NCI-H526 (cell line): ENCODE measurements around the gene MAP7D2.

Source experiments
- DNase-seq, 2 experiments: peaks; one replicate each; lab custom pipeline; 2025; lab: John Stamatoyannopoulos, UW

MAP7D2 gene

DNA sequence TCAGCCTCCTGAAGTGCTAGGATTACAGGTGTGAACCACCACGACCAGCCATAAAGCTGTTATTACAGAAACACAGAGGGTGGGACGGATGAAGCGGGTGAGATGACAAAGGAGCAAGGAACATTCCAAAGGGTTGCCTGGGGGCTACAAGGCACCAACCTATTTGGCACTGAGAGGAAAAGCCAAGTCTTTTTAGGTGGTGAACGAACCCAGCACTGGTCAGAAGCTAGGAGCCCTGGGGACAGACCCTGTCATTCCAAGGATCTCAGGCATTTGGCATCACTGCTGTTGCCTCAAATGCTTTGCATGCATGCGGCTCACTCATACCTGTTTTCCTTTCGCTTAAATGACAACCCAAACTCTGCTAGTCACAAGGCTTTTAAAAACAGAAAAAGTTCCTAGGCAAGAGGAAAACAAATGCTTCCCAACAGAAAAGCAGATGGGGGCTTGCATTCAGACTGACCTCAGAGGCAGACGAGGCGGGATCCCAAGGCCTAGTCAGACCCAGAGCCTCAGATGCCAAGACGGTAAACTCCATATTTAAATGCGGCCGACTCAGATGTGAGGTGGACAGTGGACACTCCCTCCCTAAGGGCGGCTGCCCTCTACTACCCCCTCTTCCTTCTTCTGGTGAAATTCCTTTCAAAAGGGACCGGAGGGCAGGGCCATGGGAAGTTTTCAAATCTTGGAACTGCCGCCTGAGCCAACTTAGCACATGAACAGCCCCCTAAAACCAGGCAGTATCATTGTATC is 4.5 kb downstream of the MAP7D2 start:
- DNase-seq: no peak

DNA sequence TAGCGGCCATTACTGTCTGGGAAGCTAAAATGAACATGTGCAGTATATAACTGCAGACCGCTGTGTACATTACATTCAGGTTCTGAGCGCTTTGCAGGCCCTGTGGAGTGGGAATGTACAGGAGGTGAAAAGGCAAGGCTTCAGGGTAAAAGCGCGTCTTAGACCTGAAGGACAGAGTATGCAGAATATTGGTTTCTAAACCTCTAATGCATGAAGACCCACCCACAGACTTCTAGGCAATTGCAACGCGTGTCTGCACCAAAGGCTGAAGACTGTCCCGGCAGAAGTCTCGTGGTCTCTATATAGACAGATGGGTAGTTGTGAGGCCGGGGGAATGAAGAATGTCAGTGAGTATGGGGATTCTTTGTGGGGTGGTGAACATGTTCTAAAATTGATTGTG is 5.4 kb downstream of the MAP7D2 start:
- no peak for DNase-seq

DNA sequence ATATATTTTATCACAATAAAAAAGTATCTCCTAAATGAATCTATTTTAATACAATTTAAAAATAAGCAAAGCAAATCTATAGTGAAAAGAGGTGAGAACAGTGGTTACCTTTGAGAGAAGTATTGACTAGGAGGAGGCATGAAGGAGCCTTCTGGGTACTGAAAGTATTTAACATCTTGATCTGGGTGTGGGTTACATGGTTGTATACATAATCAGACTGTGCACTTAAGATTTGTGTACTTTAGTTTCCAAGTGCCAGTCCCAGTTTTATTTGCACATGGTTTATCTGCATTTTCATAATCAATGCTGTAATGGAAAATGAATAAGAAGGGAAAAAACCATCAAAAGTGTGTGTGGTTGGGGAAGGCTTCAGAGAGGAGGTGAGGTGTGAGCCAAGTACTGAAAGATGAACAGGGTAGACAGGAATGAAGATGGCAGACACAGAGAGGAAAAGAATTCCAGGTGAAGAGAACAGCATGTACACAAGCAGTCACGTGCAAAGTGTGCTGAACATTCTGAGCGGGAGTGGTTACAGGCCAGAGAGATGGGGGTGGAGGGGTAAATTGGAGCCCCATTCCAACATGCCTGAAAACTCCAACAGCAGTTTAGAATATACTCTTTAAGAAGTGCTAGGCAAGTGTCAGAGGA is 14.6 kb downstream of the MAP7D2 start:
- no peak for DNase-seq

DNA sequence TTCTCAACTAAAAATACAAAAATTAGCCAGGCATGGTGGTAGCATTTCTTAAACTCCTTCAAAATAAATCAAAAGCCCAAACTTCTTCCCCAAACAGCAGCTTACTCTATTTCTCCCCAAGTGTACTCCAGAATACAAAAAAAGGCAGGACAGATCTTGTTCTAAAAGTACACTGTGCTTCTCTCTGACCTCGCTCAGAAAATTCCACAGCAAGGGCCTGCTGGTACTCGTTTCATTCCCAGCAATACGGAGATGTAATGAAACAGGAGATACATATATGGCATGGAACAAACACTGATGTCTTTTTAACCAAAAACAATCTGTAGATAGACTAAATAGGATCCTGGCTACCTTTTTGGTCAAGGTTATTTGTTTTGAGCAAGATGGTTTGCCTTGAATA is 25.2 kb downstream of the MAP7D2 start:
- no peak for DNase-seq

DNA sequence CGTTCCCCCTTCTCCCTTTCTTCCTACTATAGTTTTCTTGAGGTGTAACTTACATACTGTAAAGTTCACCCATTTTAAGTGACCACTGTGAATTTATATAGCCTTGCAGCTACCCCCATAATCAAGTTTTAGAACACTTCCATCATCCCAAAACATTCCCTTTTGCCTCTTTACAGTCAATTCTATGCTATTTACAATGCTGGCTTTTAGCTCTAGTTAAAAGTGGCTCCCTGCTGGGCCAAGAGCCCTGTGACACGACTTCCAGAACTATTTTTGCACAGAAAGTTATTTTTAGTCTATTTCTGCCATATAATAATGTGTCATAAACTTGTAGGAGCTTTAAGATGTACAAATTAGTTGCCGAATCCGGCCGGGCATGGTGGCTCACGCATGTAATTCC is 26.9 kb downstream of the MAP7D2 start:
- no peak for DNase-seq

DNA sequence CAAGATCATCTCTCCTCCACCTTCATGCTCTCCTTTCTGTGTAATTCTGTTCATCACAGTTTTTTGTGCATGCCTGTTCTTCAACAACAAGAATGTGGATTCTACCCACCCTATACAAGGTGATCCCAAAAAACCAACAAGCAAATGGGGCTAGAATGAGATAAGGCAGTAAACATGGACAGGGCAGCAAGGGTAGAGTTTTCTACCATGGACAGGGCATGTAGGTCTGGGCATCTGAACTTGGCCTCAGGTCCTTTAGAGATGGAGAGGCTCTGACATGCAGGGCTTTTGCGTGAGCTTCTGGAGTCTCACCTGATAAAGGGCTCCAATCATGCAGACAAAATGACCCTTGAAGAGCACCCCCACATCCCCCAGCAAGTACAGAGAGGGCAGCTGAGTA is 36.4 kb downstream of the MAP7D2 start:
- no peak for DNase-seq

DNA sequence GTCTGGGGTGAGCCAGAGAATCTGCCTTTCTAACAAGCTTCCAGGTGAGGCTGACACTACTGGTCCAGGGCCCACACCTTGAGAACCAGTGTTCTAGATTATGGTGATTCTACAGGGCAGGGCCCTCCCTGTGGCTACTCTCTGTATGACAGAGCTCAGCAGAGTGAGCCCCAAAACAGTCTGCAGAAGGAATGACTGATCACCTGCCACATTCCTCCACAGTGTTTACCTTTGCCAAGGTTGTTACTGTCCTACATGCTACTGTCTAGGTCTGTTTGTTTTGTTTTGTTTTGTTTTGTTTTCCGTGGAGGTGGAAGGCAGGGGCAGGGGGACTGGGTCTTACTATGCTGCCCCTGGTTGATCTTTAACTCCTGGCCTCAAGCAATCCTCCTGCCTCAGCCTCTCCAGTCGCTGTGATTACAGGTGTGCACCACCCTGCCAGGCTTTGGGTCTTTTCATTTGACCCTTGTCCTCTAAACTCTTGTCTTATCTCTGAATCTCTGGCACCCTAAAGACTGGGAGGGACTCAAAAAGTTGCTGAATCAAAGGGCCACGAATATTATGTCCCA is 45.1 kb downstream of the MAP7D2 start:
- no peak for DNase-seq

DNA sequence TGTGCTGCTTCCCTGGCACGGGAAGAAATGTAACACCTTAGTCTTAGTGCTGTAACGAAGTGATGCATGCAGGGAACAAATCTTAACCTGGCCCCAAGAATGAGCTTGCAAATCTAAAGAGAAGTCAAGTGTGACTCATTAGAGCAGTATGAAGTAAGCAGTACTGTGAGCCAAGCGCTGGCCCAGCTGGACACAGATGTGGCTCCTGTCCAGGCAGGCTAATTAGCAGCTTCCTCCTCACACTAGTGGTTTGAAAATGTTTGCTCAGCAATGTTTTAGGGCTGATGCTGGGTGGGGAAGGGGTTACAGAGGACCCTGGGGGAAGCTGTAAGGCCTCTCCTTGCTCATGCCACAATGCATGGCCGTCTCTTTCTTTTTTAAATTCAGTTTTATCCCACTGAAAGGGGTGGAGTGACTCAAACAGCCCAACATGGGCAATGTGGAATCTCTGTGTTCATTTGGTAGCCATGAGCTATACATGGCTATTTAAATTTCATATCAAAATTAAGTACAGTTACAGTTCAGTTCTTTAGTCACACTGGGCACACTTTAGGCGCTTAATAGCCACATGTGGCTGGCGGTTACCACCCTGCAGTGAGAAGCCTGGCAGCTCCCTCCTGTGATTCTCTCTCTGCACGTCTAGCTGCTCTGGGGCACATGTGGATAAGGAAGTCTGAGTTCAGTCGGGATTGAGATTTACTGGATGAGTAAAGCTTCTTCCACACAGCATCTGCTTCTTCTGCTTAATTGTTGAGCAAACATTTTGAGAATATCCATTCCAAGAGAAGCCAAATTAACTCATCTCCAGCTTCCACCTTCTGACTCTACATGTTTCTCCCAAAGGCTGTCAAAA is 48.8 kb downstream of the MAP7D2 start:
- no peak for DNase-seq

DNA sequence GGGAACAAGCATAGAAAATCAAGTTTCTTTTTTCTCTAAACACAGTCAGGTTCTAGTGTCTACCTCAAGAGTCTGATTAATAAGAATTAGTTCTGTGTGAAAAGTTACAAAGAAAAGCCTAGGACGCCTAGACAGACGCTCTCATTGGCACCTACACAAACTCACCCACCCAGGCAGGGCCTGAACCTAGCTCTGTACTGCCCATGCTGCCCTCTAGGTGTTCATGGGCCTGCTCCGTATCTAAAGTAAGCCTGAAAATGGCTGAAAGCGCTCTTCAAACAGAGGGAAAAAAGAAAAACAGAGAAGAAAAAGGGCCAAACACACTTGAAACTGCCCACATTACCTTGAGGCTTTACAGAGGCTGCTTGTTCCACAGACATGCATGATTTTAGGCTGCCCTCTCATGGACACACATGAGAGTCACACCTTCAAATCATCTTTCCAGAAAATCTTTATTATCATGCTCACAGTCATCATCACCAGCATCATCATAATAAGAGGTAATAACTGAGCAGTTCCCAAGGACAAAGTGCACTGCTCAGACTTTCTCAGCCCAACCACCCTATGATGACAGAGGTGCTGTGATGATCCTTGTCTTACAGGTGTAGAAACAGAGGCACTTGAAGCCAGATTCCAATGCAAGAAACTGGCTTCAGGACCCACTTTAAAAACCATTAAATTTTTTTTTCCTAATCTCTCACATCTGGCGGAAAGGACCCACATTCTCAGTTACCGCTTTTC is 49.6 kb downstream of the MAP7D2 start:
- DNase-seq: peak in 1 of 2 experiments; percentile 51

DNA sequence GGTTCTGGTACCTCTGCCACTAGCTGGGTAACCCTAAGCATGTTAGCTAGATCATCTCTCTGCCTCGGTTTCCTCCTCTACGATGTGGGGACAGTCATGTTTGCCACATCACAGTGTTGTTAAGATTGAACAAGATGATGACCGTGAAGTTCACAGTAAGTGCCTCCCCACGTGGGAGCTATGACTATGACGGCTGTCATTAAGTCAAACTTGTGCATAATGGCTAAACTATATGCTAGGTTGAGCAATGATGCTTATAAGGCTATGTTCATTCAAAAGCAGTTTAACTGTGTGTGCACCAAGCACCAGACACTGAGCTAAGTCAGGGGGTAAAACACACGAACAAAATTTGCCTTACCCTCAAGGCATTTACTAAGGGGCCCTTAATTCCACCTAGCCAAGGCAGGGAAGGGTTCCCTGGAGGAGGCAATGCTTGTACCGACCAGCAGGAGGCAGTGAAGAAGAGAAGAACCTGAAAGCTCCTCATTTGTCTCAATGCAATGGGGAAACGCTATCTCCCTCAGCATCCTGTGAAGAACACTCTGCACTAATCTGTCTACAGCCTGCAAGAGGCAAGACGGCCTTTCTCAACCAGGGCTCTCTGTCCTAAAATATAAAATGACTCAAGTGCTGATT is 52.9 kb downstream of the MAP7D2 start:
- DNase-seq: peak in 1 of 2 experiments; percentile 18

DNA sequence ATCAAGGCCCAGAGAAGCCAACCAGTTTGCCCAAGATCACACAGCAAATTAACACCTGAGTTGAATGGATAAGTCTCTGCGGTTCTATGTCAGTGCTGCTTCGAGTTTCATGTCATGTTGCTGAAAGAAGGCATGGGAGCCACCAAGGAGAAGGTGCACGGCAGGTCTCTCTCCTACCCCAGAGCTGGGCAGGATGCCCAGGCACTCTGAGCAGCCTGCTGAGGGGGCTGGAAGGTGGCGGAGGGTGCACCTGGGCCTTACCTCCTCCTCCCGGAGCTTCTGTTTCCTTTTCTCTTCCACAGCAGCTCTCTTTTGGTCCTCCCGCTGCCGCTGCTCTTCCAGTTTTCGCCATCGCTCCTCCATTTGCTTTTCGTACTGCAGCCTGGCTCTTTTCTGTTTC is 53.6 kb downstream of the MAP7D2 start:
- no peak for DNase-seq

DNA sequence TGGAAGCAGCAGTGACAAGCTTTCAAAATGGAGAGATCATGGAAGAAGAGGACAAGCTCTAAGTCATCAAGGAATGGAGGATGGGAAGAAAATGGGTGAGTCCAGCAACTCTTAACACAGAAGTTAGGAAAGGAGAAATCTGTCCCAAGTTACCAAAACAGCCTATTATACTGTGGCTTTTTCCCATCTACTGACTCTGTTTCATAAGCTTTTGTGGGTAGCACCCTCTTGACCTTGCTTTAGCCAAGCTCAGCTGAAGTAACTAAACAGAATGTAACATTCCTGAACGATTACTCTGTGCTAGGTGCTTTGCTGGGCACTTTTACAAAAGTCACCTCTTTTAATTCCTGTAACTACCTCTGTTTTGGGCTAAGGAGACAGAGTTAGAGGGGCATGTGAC is 54.9 kb downstream of the MAP7D2 start:
- DNase-seq: no peak

DNA sequence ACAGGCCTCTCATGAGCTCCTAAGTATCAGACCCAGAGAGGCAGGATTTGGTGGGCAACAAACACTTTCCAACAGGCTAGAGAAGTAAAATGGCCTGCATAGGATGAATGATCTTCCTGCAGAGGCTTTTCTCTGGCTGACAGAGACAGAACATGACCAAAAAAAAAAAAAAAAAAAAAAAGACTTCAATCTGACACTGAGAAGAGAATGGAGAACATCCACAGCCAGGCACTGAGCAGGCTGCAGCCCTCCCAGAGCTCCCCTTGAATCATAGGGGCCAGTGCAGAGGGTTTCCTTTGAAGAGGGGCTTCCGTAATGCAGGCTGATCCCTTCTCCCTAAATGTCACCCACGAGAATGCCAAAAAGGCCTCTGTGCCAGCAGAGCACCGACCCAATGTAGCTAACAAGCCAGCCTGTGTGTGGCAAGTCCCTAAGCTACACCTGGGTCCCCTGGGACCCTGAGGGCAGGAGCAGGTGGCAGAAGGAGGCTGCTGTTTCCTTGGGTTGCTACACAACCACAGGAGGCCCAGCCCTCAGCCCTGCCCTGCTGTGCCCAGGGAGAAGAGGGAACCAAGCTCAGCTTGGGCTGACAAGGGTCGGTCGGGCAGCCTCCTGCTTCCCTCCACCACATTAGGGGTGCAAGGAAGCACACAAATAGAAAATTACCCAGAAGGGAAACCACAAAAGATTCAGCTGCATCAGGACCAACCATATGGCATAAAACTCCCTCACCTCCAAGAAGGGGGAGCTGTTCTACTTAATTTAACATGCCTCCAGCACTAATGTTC is 55.6 kb downstream of the MAP7D2 start:
- DNase-seq: peak; percentile 19 to 74

DNA sequence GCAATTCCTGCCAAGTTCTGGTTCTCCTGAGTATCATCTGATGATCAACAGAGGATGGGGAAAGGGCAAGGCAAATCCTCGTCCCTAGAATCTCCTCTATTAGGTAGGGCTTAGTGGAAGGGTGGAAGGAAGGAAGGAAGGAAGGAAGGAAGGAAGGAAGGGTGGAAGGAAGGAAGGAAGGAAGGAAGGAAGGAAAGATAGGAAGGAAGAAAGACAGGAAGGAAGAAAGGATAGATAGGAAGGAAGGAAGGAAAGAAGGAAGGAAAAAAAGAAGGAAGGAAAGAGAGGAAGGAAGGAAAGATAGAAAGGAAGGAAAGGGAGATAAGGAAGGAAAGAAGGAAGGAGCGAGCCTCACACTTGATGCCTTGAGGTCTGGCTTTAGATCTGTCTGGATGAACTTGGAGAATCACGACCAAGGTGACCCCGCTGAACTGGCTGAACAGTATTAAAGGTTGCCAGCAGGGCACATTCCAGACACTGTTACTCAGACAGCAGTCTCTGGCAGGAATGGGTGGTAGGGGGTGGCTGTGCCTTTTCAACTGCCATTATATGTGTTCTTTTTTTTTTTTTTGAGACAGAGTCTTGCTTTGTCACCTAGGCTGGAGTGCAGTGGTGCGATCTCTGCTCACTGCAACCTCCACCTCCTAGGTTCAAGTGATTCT is 57.1 kb downstream of the MAP7D2 start:
- no peak for DNase-seq

DNA sequence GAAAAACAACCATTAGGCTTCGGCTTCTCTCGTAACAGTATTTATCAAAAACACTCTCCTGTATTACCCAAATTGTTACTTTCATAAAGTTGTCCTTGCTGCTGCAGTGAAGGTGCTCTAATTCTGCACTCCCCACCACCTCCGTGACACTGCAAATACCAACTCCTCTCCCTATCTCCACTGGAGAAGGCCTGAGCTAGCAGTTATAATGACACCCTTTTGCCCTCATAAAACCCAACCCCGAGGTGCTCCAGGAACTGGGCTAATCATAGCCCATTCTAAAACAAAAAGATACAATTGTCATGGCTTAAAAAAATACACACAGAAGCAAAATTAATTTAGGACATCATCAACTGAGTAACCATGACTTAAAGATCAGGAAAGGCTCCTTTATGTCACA is 59.2 kb downstream of the MAP7D2 start:
- no peak for DNase-seq

DNA sequence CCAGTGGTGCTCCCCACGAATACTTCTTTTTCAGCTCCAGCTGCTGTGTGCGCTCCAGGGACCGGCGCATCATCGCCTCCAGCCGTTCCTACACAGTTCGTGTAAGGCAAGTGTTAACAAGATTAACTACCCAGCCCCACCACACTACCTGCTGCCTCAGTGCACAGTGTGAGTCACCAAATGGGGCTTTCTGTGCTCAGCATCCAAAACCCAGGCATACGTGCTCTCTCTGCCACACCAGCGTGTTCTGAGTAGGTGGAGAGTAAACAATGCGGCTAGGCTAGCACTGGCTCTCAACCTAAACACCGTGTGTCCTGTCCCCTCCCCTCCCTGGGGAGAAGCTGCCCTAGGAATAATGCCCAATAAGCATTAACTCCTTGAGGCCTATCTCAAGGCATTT is 60.0 kb downstream of the MAP7D2 start:
- no peak for DNase-seq

DNA sequence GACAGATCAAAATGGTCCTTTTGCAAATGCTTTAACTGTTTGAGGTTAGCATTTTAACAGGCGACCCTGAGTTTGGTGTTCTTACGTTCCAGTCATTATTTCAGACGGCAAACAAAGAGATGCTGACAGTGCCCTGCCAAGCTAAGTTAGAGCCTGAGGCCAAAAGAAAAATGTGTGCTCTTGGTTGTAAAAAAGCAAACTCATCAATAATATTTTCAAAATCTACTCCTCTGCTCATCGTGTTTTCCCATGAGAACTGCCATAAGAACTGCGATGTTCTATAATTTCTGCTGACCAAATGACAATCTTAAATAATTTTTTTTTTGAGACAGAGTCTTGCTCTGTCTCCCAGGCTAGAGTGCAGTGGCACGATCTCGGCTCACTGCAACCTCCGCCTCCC is 63.2 kb downstream of the MAP7D2 start:
- DNase-seq: no peak

DNA sequence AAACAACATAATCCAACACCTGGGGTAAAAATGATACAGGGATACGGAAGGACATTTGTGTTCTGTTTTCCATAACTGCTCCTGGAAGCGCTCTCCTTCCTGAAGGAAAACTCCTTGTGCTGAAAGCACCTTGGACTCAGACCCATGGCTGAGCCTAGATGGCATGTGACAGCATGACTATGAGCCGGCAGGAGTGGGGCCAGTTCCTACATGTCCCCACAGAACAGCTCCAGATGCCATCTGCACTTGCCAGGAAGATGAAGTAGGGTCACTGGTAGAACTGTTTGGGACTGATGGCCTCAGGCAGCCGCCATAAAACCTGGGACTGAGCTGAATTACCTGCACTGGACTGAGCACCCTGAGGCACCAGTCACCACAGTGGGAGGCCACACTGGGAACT is 69.8 kb downstream of the MAP7D2 start:
- no peak for DNase-seq

DNA sequence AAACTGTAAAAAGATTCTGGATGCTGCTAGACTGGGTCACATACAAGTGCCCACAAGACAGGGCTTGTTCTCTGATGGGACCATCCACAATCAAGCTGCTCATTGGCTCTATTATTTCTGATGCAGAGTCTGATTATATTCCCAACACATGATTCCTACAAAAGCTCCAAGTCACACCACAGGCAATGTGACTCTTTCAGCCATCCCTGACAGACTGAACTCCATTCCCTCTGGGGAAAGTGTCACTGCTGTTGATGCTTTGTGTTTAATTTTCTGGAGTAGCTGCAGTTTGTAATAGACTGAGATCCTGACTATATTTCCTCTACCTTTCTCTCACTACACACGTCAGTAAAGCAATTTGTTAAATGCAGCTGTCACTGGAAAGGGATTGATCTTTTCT is 70.5 kb downstream of the MAP7D2 start:
- DNase-seq: no peak

DNA sequence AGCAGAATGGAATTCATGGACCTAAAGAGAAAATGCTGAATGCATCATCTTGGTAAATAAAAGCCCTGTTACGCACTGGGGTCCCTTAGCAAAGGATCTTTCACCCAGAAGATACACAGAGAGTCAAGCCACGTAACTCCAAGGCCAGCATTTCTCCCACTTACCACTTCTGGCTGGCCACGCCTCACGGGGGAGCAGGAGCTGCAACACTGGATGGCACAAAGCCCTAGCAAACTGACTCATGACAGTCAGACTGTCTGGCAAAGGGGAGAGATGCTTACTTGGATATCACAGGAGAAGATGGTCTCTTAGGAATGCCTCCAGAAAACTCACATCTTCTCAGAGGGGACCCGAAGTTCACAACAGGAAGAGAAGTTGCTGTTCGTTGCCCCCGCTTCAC is 74.5 kb downstream of the MAP7D2 start:
- no peak for DNase-seq
